MM.1S (cell line): Measurements from ENCODE around the gene TOR1AIP1.
A peak's percentile ranks its signal among the peaks of the same experiment; 100 is the strongest.
"Not testable (repeated sequence)": the region's sequence is repeated elsewhere in the genome, so short reads cannot be mapped to it uniquely, and the experiment has no call there.

Experiments
- DNase-seq: peaks from one replicate; pipeline ENCODE4 v3.0.0-alpha.2; 2015
- H2AFZ ChIP-seq: fragments of 300-600 bp; sonication (generic); 2 replicates; pipeline ENCODE4 v1.6.0; 2016; ENCODE audit warnings: antibody characterized with exemption, low read length
- H3F3A ChIP-seq: fragments of 300-600 bp; sonication (generic); 2 replicates; pipeline ENCODE4 v1.6.1; 2016; ENCODE audit warnings: mild to moderate bottlenecking, antibody characterized with exemption, low read length, moderate library complexity, mixed read lengths; ENCODE audit not compliant: insufficient read depth
- H3K27ac ChIP-seq: fragments of 300-600 bp; sonication (generic); 2 replicates; pipeline ENCODE4 v1.5.1; 2016; ENCODE audit warnings: mild to moderate bottlenecking, low read length
- H3K27me3 ChIP-seq: fragments of 300-600 bp; sonication (generic); replicated peaks from 2 replicates; pipeline ENCODE4 v1.6.0; 2016; ENCODE audit warnings: low read length; ENCODE audit not compliant: insufficient read depth
- H3K36me3 ChIP-seq: fragments of 300-600 bp; sonication (generic); replicated peaks from 2 replicates; pipeline ENCODE4 v1.6.1; 2016; ENCODE audit warnings: mild to moderate bottlenecking, low read length, mixed read lengths; ENCODE audit not compliant: insufficient read depth
- H3K4me1 ChIP-seq: fragments of 300-600 bp; sonication (generic); 2 replicates; pipeline ENCODE4 v1.6.1; 2016; ENCODE audit warnings: low read length, mixed read lengths
- H3K4me2 ChIP-seq: fragments of 300-600 bp; sonication (generic); 2 replicates; pipeline ENCODE4 v1.6.0; 2016; ENCODE audit warnings: low read depth, low read length
- H3K4me3 ChIP-seq: fragments of 300-600 bp; sonication (generic); 2 replicates; pipeline ENCODE4 v1.5.1; 2016; ENCODE audit warnings: low read length, mixed read lengths
- H3K79me2 ChIP-seq: fragments of 300-600 bp; sonication (generic); 2 replicates; pipeline ENCODE4 v1.6.1; 2016; ENCODE audit warnings: mixed run types, low read length, mixed read lengths
- H3K9ac ChIP-seq: fragments of 300-600 bp; sonication (generic); 2 replicates; pipeline ENCODE4 v1.6.1; 2016; ENCODE audit warnings: low read length, mixed read lengths
- H3K9me2 ChIP-seq: fragments of 300-600 bp; sonication (generic); replicated peaks from 2 replicates; pipeline ENCODE4 v1.6.1; 2016; ENCODE audit warnings: mild to moderate bottlenecking, low read length, mixed read lengths; ENCODE audit not compliant: insufficient read depth
- H3K9me3 ChIP-seq: fragments of 300-600 bp; sonication (generic); replicated peaks from 2 replicates; pipeline ENCODE4 v1.6.1; 2016; ENCODE audit warnings: mild to moderate bottlenecking, low read length, mixed read lengths; ENCODE audit not compliant: insufficient read depth
- H4K20me1 ChIP-seq: fragments of 300-600 bp; sonication (generic); 2 replicates; pipeline ENCODE4 v1.6.1; 2016; ENCODE audit warnings: mild to moderate bottlenecking, low read length, moderate library complexity, mixed read lengths; ENCODE audit not compliant: insufficient read depth
- EZH2 ChIP-seq: fragments of 300-600 bp; sonication (generic); optimal IDR thresholded peaks from 2 replicates; pipeline ENCODE3; 2017; ENCODE audit warnings: low read depth, mild to moderate bottlenecking, antibody characterized with exemption, low read length, mixed read lengths
- EZH2phosphoT487 ChIP-seq: fragments of 300-600 bp; sonication (generic); IDR thresholded peaks from 2 replicates; pipeline ENCODE4 v1.6.1; 2018; ENCODE audit warnings: antibody characterized with exemption, low read length
- TF ChIP-seq, protein P1 (sequence below): fragments of 300-600 bp; sonication (generic); IDR thresholded peaks from 2 replicates; pipeline ENCODE4 v1.5.1; 2016; ENCODE audit warnings: antibody characterized with exemption, low read length, mixed read lengths

TOR1AIP1 gene

DNA sequence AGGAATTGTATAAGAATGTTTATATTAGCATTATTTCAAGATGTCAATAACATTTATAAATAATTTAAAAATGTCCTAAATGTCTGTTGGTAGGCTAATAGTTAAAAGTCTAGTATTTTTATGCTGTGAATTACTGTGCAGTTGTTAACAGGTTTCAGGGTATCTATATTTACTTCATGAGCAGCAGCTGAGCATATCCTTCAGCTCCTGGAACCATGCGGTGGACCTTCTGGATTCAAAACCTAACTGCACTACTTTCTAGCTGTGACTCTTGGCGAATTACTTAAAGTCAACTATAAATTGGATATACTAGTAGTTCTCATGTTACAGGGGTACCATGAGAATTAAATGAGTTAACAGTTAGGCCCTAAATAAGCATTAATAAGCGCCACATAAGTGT is 76.3 kb downstream of the TOR1AIP1 start:
- H2AFZ ChIP-seq = no peak overlapping the region
- H3K9me2 ChIP-seq = no peaks in the 10 kb centered on the region
- no peak overlapping the region for H3K9ac ChIP-seq
- no peaks in the 10 kb centered on the region for H3K36me3 ChIP-seq
- no peak for DNase-seq
- H3K79me2 ChIP-seq = peaks cover 87% of the 10 kb centered on the region
- H3K4me3 ChIP-seq = no peak overlapping the region
- TF ChIP-seq, protein P1, sequence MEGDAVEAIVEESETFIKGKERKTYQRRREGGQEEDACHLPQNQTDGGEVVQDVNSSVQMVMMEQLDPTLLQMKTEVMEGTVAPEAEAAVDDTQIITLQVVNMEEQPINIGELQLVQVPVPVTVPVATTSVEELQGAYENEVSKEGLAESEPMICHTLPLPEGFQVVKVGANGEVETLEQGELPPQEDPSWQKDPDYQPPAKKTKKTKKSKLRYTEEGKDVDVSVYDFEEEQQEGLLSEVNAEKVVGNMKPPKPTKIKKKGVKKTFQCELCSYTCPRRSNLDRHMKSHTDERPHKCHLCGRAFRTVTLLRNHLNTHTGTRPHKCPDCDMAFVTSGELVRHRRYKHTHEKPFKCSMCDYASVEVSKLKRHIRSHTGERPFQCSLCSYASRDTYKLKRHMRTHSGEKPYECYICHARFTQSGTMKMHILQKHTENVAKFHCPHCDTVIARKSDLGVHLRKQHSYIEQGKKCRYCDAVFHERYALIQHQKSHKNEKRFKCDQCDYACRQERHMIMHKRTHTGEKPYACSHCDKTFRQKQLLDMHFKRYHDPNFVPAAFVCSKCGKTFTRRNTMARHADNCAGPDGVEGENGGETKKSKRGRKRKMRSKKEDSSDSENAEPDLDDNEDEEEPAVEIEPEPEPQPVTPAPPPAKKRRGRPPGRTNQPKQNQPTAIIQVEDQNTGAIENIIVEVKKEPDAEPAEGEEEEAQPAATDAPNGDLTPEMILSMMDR = no peak
- no peak for TF ChIP-seq EZH2
- TF ChIP-seq EZH2phosphoT487 = no peak
- H3F3A ChIP-seq = peaks cover 10% of the 10 kb centered on the region
- H3K4me2 ChIP-seq = no peak overlapping the region
- H3K27ac ChIP-seq = no peak overlapping the region
- no peaks in the 10 kb centered on the region for H3K9me3 ChIP-seq
- 0 out of 2 replicates have a peak, but pooled peaks cover 7% of the 10 kb centered on the region for H4K20me1 ChIP-seq
- peaks cover 14% of the 10 kb centered on the region for H3K4me1 ChIP-seq
- H3K27me3 ChIP-seq = no peaks in the 10 kb centered on the region

DNA sequence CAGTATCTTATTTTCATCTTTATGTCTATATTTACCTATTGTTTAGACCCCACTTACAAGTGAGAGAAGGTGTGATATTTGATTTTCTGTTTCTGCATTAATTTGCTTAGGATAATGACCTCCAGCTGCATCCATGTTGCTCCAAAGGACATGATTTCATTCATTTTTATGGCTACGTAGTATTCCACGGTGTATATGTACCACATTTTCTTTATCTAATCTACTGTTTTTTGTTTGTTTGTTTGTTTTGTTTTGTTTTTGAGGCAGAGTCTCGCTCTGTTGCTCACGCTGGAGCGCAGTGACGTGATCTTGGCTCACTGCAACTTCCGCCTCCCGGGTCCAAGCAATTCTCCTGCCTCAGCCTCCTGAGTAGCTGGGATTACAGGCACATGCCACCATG is 80.1 kb downstream of the TOR1AIP1 start:
- not testable (repeated sequence) for H3K9me2 ChIP-seq, H2AFZ ChIP-seq, H3K4me3 ChIP-seq, H3K27me3 ChIP-seq, H3K27ac ChIP-seq, H4K20me1 ChIP-seq, H3K36me3 ChIP-seq, H3K9ac ChIP-seq, H3K4me1 ChIP-seq, H3F3A ChIP-seq, H3K9me3 ChIP-seq, DNase-seq, H3K4me2 ChIP-seq
- peaks cover 99% of the 10 kb centered on the region for H3K79me2 ChIP-seq

- no peaks in the 10 kb centered on the region for H3K9me2 ChIP-seq
- 0 out of 2 replicates have a peak, but pooled peaks cover 4% of the 10 kb centered on the region for H3K36me3 ChIP-seq
- peaks cover 27% of the 10 kb centered on the region for H3K4me1 ChIP-seq
- peaks cover 100% of the 10 kb centered on the region for H3K79me2 ChIP-seq
- TF ChIP-seq EZH2 (no peak), EZH2phosphoT487 (no peak)
- TF ChIP-seq, protein P1 = no peak
- H2AFZ ChIP-seq = no peak overlapping the region
- H3F3A ChIP-seq = peaks cover 21% of the 10 kb centered on the region
- no peaks in the 10 kb centered on the region for H3K27me3 ChIP-seq
- H4K20me1 ChIP-seq = peaks cover 3% of the 10 kb centered on the region; the same call in 1 of the 2 replicates
- no peak for DNase-seq
- no peak overlapping the region for H3K4me2 ChIP-seq
- 0 out of 2 replicates have a peak, but pooled peaks cover 4% of the 10 kb centered on the region for H3K9me3 ChIP-seq
- no peak overlapping the region for H3K9ac ChIP-seq
- no peak overlapping the region for H3K4me3 ChIP-seq
- H3K27ac ChIP-seq = no peak overlapping the region
Observed at GRCh38 chr1:179966551-179966950, 84.5 kb downstream of the TOR1AIP1 start.

- H3K4me2 ChIP-seq = peak overlapping the region; percentile 65
Observed at GRCh38 chr1:179968284-179968993, 86.4 kb downstream of the TOR1AIP1 start.

More at GRCh38 chr1:179968284-179968993, 86.4 kb downstream of the TOR1AIP1 start:
- 0 out of 2 replicates have a peak, but pooled peaks cover 4% of the 10 kb centered on the region for H3K36me3 ChIP-seq
- no peak for DNase-seq
- H3K79me2 ChIP-seq = peaks cover 100% of the 10 kb centered on the region
- H3K27ac ChIP-seq = peak overlapping the region; percentile 56; the same call in 1 of the 2 replicates
- TF ChIP-seq EZH2 (no peak), EZH2phosphoT487 (no peak)
- TF ChIP-seq, protein P1 = no peak
- no peak overlapping the region for H3K4me3 ChIP-seq
- no peak overlapping the region for H2AFZ ChIP-seq
- H4K20me1 ChIP-seq = peaks cover 3% of the 10 kb centered on the region; the same call in 1 of the 2 replicates
- peaks cover 27% of the 10 kb centered on the region for H3K4me1 ChIP-seq
- H3K27me3 ChIP-seq = no peaks in the 10 kb centered on the region
- no peak overlapping the region for H3K9ac ChIP-seq
- H3K9me3 ChIP-seq = 0 out of 2 replicates have a peak, but pooled peaks cover 4% of the 10 kb centered on the region
- no peaks in the 10 kb centered on the region for H3K9me2 ChIP-seq
- peaks cover 21% of the 10 kb centered on the region for H3F3A ChIP-seq
